Activated CD8-positive, alpha-beta T cell treated with anti-CD3 and anti-CD28 coated beads for 36 hours (primary cell): ENCODE data around the gene RNH1. TPM values are rescaled to one million over a fixed set of nuclear protein-coding genes. Genes with fewer than 3 reads are reported as not detected.
A peak's percentile ranks its signal among the peaks of the same experiment; 100 is the strongest.

Source experiments
- ATAC-seq: fragments of 200-7000 bp; cut with Tn5 transposase; one replicate; pipeline ENCODE4 v1.10.0; 2021; ENCODE audit warnings: mild to moderate bottlenecking, moderate library complexity
- CTCF ChIA-PET: fragments of 350-600 bp; sonication (Branson Sonifier 250); formaldehyde crosslinking; loops from one replicate; lab custom pipeline; 2021; ENCODE audit warnings: antibody characterized with exemption; lab: Charles Lee
- POLR2A ChIA-PET: fragments of 350-600 bp; sonication (Branson Sonifier 250); formaldehyde crosslinking; loops from one replicate; lab custom pipeline; 2021; ENCODE audit warnings: antibody characterized with exemption; lab: Charles Lee
- DNase-seq: peaks from one replicate; pipeline ENCODE4 v3.0.0-alpha.2; 2020
- H3K27ac Mint-ChIP-seq: one replicate; pipeline ENCODE4 v1.8.0; 2021; ENCODE audit warnings: mild to moderate bottlenecking, mixed read lengths
- H3K27me3 Mint-ChIP-seq: one replicate; pipeline ENCODE4 v1.8.0; 2021; ENCODE audit warnings: mixed read lengths
- H3K36me3 Mint-ChIP-seq: one replicate; pipeline ENCODE4 v1.8.0; 2021; ENCODE audit warnings: low read depth, mixed read lengths
- H3K4me1 Mint-ChIP-seq: one replicate; pipeline ENCODE4 v1.8.0; 2021; ENCODE audit warnings: low read depth, mixed read lengths
- H3K4me3 Mint-ChIP-seq: one replicate; pipeline ENCODE4 v1.8.0; 2021; ENCODE audit warnings: mild to moderate bottlenecking, moderate library complexity, mixed read lengths
- H3K9me3 Mint-ChIP-seq: one replicate; pipeline ENCODE4 v1.8.0; 2021; ENCODE audit warnings: mixed read lengths
- intact Hi-C: fragments of 100-400 bp; cut with micrococcal nuclease; formaldehyde crosslinking; loops from one replicate; pipeline ENCODE4 v1.10.0; 2022
- total RNA-seq, 2 experiments: library from RNA; stranded (reverse); gene quantifications; one replicate each; pipeline ENCODE4 v1.2.3, GENCODE V29; 2021
- TF ChIP-seq, protein P1 (sequence below): fragments of 200-600 bp; IDR thresholded peaks from one replicate; pipeline ENCODE4 v1.8.0; 2022; ENCODE audit warnings: antibody characterized with exemption, mild to moderate bottlenecking

The RNH1 gene
- total RNA-seq, 2 experiments from 2014 or later, result 105 to 110 TPM

- Mint-ChIP-seq H3K27me3 (no peaks in the 10 kb centered on the region), H3K4me3 (no peak overlapping the region), H3K9me3 (no peaks in the 10 kb centered on the region), H3K27ac (no peak overlapping the region), H3K4me1 (peaks cover 32% of the 10 kb centered on the region), H3K36me3 (peaks cover 38% of the 10 kb centered on the region)
- DNase-seq (no peak), ATAC-seq (no peak)
- ChIA-PET POLR2A (no interaction called here), CTCF (interaction anchor here (1.7 kb wide), 1 partner anchor 18 kb away, joined by 6 read pairs; no protein-coding TSS in a partner anchor)
- intact Hi-C loops, result no loop called here
- TF ChIP-seq, protein P1, sequence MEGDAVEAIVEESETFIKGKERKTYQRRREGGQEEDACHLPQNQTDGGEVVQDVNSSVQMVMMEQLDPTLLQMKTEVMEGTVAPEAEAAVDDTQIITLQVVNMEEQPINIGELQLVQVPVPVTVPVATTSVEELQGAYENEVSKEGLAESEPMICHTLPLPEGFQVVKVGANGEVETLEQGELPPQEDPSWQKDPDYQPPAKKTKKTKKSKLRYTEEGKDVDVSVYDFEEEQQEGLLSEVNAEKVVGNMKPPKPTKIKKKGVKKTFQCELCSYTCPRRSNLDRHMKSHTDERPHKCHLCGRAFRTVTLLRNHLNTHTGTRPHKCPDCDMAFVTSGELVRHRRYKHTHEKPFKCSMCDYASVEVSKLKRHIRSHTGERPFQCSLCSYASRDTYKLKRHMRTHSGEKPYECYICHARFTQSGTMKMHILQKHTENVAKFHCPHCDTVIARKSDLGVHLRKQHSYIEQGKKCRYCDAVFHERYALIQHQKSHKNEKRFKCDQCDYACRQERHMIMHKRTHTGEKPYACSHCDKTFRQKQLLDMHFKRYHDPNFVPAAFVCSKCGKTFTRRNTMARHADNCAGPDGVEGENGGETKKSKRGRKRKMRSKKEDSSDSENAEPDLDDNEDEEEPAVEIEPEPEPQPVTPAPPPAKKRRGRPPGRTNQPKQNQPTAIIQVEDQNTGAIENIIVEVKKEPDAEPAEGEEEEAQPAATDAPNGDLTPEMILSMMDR, result no peak
These were observed 5.9 kb downstream of the RNH1 start for GRCh38 chr11:501001-501682.

GRCh38 chr11:499201-500076, 7.6 kb downstream of the RNH1 start:
- DNase-seq (no peak), ATAC-seq (no peak)
- Mint-ChIP-seq H3K27me3 (no peaks in the 10 kb centered on the region), H3K4me1 (peaks cover 25% of the 10 kb centered on the region), H3K36me3 (peaks cover 33% of the 10 kb centered on the region), H3K4me3 (no peak overlapping the region), H3K9me3 (no peaks in the 10 kb centered on the region), H3K27ac (no peak overlapping the region)
- ChIA-PET CTCF (interaction anchor here (1.0 kb wide), 1 partner anchor 19 kb away, joined by 3 read pairs; no protein-coding TSS in a partner anchor), POLR2A (interaction anchor here (0.6 kb wide), 1 partner anchor 210 kb away, joined by 4 read pairs; the partner anchor contains the start of gene PGGHG)
- TF ChIP-seq, protein P1, result no peak
- intact Hi-C loops, result no loop called here

GRCh38 chr11:498297-499181, 8.5 kb downstream of the RNH1 start:
- DNase-seq (no peak), ATAC-seq (no peak)
- CTCF ChIA-PET, result interaction anchor here (0.8 kb wide), 1 partner anchor 49 kb away, joined by 4 read pairs; no protein-coding TSS in a partner anchor
- H3K4me1 Mint-ChIP-seq, result peaks cover 20% of the 10 kb centered on the region
- POLR2A ChIA-PET, result interaction anchor here (0.6 to 0.8 kb wide), 2 partner anchors 209 to 248 kb away, joined by 3 to 4 read pairs; partner anchors contain the start of gene PGGHG
- TF ChIP-seq, protein P1, result no peak
- H3K9me3 Mint-ChIP-seq, result no peaks in the 10 kb centered on the region
- intact Hi-C loops, result no loop called here
- peaks cover 35% of the 10 kb centered on the region for H3K36me3 Mint-ChIP-seq
- H3K27me3 Mint-ChIP-seq, result no peaks in the 10 kb centered on the region
- no peak overlapping the region for H3K27ac Mint-ChIP-seq
- no peak overlapping the region for H3K4me3 Mint-ChIP-seq

- peaks cover 35% of the 10 kb centered on the region for H3K36me3 Mint-ChIP-seq
- ChIA-PET CTCF (interaction anchor here (0.8 kb wide), 1 partner anchor 48 kb away, joined by 4 read pairs; no protein-coding TSS in a partner anchor), POLR2A (interaction anchor here (0.8 kb wide), 1 partner anchor 247 kb away, joined by 3 read pairs; no protein-coding TSS in a partner anchor)
- peak overlapping the region; percentile 48 for H3K27ac Mint-ChIP-seq
- H3K27me3 Mint-ChIP-seq, result no peaks in the 10 kb centered on the region
- peaks cover 18% of the 10 kb centered on the region for H3K4me1 Mint-ChIP-seq
- TF ChIP-seq, protein P1, result no peak
- no peak for DNase-seq
- H3K9me3 Mint-ChIP-seq, result no peaks in the 10 kb centered on the region
- intact Hi-C loops, result no loop called here
- no peak for ATAC-seq
- no peak overlapping the region for H3K4me3 Mint-ChIP-seq
These were observed 9.3 kb downstream of the RNH1 start for GRCh38 chr11:497565-498296.
